ENCODE measurements around the gene SCAMP4.

- TF ChIP-seq CTCF (conservative IDR thresholded peaks at IDR 0.05) = no peak
- no peak for TF ChIP-seq EZH2 (IDR thresholded peaks at IDR 0.05; ENCODE audit: low read depth)
Observed at GRCh38 chr19:1912760-1913505, 7.7 kb downstream of the SCAMP4 start.
